NCI-H1105 treated with DMSO at 0.1 percent for 48 hours (cell line): ENCODE measurements around the gene CAGE1.

Source experiments
- DNase-seq: peaks from one replicate; lab custom pipeline; 2025; lab: John Stamatoyannopoulos, UW

Gene CAGE1

GRCh38 chr6:7309050-7309449 is 80.5 kb downstream of the CAGE1 start:
- no peak for DNase-seq

GRCh38 chr6:7307533-7307932 is 82.0 kb downstream of the CAGE1 start:
- DNase-seq: no peak

GRCh38 chr6:7304821-7305220 is 84.7 kb downstream of the CAGE1 start:
- DNase-seq: no peak

- DNase-seq: no peak
These were observed 87.8 kb downstream of the CAGE1 start for GRCh38 chr6:7301702-7302101.

- no peak for DNase-seq
These were observed 88.6 kb downstream of the CAGE1 start for GRCh38 chr6:7300926-7301325.

GRCh38 chr6:7298113-7298512 is 91.4 kb downstream of the CAGE1 start:
- no peak for DNase-seq

- DNase-seq: no peak
These were observed 92.9 kb downstream of the CAGE1 start for GRCh38 chr6:7296602-7297001.

GRCh38 chr6:7295916-7296315 is 93.6 kb downstream of the CAGE1 start:
- no peak for DNase-seq

GRCh38 chr6:7292596-7293255 is 96.8 kb downstream of the CAGE1 start:
- no peak for DNase-seq

- no peak for DNase-seq
These were observed 99.5 kb downstream of the CAGE1 start for GRCh38 chr6:7290079-7290478.

GRCh38 chr6:7285416-7285815 is 104.1 kb downstream of the CAGE1 start:
- no peak for DNase-seq

- DNase-seq: no peak
These were observed 105.9 kb downstream of the CAGE1 start for GRCh38 chr6:7283676-7284075.

- no peak for DNase-seq
These were observed 107.2 kb downstream of the CAGE1 start for GRCh38 chr6:7282097-7282906.
